H54 (cell line): ENCODE measurements around the gene TPRG1.

Experiments used
- DNase-seq: peaks from one replicate; pipeline ENCODE4 v3.0.0; 2011; ENCODE audit warnings: low spot score, mixed read lengths; ENCODE audit not compliant: insufficient read length
- FAIRE-seq: peaks from 3 replicates; lab custom pipeline; 2011; peaks lifted over from hg19 to GRCh38; lab: Jason Lieb, UNC
- POLR2A ChIP-seq: IDR thresholded peaks from 2 replicates; pipeline ENCODE4 v1.6.1; 2011; ENCODE audit warnings: low read depth, mild to moderate bottlenecking, low read length

The TPRG1 gene

DNA sequence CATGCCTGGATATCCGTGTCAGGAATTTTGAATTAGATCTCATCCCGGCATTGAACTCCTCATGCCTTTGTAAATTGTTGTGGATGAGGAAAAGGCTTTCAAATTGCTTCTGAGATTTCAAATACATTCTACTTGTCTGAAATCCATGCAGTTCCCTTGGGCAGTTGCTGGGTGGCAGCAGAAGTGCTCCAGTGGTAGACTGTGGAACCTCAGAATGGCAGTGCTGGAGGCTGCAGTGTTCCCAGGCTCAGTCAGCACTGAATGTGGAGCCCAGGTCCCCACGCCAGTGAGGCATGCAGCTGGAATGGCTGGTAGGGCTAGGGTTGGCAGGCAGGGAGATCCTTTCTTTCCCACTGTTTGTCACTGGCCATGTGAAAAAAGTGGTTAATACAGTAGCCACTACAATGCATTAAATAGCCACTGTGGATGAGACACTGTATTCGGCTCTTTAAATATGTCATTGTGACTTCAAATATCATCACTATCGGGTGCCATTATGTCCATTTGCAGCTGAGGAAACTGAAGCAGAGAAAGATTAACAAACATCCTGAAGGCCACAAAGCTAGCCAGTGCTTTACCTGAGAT lies 98.6 kb downstream of the TPRG1 start:
- DNase-seq (peak; percentile 38), FAIRE-seq (peak; percentile 98)
- no peak for TF ChIP-seq POLR2A

DNA sequence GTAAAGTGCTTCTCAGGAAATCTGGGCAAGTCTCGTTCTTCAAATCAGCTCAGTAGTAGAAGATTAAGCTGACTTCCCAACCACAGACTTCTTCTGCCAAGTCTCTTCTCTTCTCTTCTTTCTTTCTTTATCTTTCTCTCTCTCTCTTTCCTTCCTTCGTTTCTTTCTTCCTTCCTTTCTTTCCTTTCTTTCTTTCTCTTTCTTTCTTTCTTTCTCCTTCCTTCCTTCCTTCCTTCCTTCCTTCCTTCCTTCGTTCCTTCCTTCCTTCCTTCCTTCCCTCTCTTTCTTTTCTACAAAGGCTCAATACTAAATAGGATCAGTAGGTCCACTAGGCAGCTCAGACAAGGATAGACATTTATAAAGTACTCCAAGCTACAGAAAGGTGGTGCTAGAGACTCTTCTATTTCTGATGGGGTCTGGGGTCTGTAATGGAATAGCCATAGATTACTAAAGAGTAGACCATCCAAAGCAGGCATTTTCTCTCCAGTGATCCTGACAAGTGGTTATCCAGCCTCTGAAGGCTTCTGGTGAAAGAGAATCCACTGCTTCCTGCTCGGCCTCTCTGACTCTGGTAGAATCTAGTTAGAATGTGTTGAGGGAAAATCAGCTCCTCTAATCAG lies 100.8 kb downstream of the TPRG1 start:
- no peak for TF ChIP-seq POLR2A
- FAIRE-seq (no peak), DNase-seq (no peak)

DNA sequence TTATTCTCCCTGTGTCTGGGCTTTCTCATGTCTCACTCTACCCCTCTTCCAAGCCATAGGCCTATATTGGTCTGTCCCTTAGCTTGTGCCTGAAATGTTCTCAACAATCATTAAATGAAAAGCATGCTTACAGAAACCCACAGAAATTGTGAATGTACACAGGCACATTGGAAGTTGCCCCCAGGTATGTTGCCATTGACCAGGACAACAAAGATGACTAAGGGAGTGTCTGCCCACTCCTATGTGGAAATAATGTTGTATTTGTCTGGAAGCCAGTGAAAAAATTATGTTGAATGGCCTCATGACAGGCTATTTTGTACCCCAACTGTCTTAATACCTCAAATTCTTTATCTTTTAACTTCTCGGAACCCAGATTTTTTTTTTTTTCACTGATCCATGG lies 102.0 kb downstream of the TPRG1 start:
- FAIRE-seq (no peak), DNase-seq (no peak)
- TF ChIP-seq POLR2A: no peak

DNA sequence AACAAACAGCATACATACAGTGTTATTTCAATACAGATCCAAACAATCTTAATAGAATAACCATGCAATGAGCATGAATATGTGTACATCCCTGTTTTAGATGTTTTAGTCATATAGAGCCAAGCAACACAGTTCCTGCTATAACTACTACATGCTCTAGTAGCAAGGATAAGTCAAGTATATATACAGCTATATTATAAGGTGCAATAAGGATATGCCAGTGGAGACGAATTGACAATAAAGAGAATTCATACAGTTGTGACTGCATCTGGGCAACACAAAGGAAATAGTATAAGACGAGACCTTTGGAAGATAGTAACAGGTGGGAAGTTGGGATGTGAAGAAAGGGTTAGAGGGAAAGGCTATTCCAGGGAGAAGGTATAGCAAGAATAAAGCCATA lies 103.4 kb downstream of the TPRG1 start:
- no peak for DNase-seq
- peak; percentile 38 for FAIRE-seq
- no peak for TF ChIP-seq POLR2A

DNA sequence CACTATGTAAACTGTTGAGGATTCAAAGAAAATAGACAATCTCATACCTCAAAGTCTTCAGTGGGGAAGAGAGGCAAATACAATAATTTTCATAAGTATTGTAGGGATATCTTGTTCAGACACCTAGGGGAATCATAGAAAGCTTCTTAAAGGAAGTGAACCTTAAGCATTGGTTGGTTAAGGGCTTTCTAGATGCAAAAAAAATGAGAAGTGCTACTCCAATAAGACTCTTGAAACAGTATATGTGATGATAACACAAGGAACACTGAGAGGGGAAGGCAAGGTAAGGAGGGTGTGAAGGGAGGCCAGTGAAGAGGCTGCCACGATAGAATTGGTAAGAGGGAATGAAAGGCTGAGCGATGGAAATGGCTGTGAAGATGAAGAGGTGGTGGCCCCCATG lies 104.1 kb downstream of the TPRG1 start:
- DNase-seq (no peak), FAIRE-seq (no peak)
- no peak for TF ChIP-seq POLR2A

DNA sequence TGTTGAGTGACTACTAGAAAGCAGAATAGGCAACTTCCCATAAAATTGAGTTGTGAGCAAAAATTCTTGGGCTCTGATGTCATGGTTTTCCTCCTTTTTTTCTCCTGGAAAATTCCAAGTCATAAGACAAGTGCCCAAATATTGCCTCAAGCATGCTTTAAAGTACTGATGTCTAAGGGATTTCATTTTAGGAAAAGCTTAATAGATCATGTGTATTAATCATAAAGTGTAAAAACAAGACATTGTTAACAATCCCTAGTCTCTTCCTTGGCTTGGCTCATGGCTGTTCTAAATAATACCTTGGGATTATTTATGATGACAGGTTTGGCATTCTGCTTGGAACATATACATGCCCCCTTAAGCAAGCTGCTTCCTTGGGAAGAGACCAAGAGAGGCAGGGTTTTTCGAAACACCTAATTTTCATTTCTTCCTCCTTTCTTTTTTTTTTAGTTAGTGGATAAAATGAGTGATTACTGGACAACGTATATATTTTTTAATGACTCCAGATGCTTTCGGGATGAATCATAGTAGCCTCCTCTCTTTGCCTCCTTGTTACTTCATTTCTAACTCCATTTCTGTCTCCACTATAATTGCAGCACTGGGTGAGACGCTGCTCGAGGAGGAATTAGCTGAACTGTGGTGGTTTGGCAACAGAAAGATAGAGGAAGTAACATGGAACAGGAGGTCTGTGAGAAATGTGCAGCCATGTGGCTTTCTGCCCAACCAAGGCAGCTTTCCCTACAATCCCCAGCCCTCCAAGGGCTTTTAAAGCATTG lies 104.9 kb downstream of the TPRG1 start:
- no peak for TF ChIP-seq POLR2A
- FAIRE-seq: peak; percentile 98
- peak; percentile 28 for DNase-seq

DNA sequence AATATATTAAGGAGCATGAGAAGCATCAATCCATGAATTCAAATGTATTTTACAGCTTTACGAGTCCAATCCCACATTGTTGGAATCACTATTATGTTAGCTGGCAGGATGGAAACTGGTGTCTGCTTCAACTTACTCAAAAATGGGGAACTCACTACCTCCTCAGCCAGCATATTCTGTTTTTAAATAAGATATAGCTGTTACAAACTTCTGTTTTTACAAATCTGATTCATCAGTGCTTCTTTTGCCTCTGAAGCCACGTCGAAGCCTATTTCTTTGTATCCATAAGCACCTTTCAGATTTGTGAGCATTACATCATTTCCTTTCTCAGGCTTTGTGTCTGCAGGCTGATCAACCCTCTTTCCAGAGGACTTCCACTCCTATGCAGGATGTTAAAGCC lies 105.9 kb downstream of the TPRG1 start:
- DNase-seq: no peak
- no peak for TF ChIP-seq POLR2A
- FAIRE-seq: peak; percentile 82

DNA sequence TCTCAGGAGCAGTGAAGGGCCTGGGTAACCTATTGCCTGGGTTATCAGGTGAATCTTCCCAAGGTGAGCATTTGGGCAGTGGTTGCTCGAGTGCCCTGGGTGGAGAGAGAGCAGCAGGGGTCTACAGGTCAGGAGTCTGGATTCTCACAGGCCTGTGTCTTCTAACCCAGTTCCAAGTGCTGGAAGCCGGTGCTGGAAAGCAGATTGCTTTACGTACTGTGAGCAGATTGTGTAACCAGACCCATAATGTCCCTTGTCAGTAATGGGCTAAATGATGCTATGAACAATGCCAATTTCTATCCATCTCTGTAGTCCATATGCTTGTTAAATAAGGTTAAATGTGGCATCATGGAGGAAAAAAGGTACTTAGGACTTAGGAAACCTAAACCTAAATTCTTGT lies 106.5 kb downstream of the TPRG1 start:
- DNase-seq (no peak), FAIRE-seq (no peak)
- no peak for TF ChIP-seq POLR2A

DNA sequence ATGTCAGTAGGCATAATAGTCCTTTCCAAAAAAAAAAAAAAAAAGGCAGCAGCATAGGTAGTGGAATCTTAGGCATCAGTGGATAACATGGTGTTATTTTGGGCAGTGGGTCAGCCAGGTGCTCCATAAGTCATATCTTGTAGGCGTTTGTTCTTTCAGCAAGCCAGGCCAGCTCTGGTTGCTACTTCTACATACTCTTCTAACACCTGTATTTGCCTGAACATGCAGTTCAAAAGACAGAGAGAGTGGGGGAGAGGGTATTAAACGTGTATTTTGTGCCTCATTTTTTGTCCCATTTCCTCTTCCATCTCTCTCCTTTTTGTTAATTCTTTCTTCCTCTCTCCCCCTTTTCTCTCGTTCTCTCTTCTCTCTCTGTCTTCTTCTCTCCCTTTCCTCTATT lies 110.4 kb downstream of the TPRG1 start:
- FAIRE-seq (no peak), DNase-seq (no peak)
- TF ChIP-seq POLR2A: no peak

DNA sequence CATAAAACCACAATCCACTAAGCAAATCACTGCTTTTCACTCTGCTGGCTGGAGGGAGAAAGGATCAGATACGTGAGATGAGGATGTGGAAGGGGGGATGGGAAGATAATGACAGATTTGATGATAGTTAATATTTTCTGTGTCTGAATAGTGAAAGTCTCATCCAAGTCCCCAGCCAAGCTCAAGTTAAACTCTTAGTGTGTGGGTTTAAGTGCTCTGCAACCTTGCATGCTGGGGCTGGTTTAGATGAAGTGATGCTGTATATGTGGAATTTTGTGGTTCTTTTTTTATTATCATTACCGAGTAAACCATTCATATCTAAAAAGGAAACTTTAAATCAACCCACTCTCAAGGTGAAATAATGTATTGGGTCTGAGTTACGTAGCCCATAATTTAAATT lies 111.0 kb downstream of the TPRG1 start:
- no peak for FAIRE-seq
- no peak for TF ChIP-seq POLR2A
- no peak for DNase-seq

DNA sequence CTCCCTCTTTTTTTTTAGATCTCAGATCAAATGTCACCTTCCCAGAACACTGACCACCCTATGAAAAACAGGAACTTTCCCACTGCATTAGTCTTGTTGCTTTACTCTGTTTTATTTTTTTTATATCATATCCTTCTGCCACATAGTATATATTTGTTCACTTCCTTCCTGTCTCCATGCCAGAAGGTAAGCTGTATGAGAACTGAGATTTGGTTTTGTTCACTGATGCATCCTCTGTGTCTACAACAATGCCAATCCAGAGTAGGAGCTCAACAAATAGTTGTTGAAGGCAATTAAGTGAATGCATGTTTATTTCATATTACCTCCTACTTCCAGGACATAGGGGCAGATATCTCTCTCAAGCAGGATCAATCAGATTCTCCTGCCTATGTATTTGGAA lies 114.4 kb downstream of the TPRG1 start:
- DNase-seq (no peak), FAIRE-seq (no peak)
- no peak for TF ChIP-seq POLR2A

DNA sequence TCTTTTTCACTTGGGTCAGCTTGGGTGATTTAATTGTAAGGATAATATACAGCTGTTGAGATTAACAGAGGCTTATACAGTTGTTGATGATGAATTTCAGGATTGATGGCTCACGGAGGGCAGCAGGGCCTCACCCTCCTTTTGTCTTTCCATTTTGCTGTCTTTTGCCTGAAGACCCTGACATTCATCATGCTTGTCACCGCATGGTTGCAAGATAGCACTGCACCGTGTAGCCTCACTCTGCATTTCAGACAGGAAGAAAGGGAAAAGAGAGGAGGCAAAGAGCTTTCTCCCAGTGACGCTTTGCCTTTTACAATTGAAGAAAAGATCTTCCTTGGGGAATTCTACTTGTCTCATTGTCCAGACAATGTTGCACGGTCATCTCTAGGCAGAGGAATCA lies 115.1 kb downstream of the TPRG1 start:
- TF ChIP-seq POLR2A: no peak
- FAIRE-seq (no peak), DNase-seq (no peak)

DNA sequence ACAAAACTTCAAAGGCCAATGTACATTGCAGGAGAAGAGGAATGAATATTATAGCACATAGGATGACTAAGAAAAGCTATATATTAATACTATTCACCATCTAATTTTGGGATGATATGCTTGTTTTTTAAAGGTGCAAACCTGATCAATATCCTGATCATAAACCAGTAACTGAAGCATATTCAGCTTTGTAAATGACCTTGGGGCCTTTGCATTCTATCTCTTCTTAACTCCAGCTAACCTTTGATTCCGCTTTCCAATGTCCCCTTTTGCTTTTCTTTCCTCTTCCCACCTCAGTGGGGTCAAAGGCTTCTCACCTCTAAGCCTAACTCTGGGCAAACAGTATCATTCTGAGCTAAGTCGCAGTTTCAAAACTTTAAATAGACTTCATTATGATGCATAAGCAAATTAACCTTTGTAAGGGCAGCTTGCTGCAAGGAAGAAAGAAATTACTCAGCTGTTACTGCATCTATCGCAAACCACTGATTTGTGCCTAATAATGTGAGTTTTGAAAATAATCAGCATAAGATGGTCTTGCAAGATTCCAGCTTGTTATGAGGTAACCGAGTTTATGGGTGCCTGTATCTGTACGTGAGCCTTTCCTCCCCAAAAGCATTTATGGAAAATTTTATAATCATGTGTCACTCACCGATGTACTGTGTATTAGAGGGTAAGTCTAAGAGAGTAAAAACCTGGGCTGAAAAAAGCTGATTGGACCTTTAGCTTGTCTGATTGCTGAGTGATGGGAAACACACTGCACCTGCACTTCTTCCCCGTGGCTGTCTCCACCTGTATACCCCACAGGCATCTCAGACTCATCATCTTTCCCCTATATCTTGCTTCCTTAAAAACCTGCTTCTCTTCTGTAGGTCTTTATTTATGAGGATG lies 116.8 kb downstream of the TPRG1 start:
- no peak for TF ChIP-seq POLR2A
- DNase-seq (no peak), FAIRE-seq (peak; percentile 11)

DNA sequence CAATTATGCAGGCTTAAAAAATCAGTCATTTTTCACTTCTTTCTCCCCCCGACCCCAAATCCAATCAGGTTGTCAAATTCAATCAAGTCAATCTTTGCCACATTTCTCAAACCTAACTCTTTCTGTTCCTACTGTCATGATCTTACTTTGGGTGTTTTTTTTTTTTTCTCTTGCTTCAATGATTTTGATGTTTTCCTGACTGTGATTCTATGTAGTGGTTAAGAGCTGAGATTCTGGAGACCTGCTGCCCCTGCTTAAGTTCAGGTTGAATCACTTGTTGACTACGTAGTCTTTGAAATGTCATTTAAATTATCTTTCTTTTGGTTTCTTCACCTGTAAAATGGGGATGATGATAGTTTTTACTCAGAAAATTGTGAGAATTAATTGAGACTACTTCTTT lies 117.5 kb downstream of the TPRG1 start:
- DNase-seq: no peak
- no peak for TF ChIP-seq POLR2A
- FAIRE-seq: no peak
